Osteoblast (primary cell): ENCODE data around the gene TGFB1I1. TPM values are rescaled to one million over a fixed set of nuclear protein-coding genes. Genes with fewer than 3 reads are reported as not detected.
A peak's percentile ranks its signal among the peaks of the same experiment; 100 is the strongest.

Experiments
- DNase-seq: peaks from one replicate; pipeline ENCODE4 v3.0.0; 2011; ENCODE audit warnings: low spot score, mixed read lengths; ENCODE audit not compliant: insufficient read length; ENCODE audit errors: missing footprints
- H2AFZ ChIP-seq: 2 replicates; pipeline ENCODE4 v1.6.0; 2011; ENCODE audit warnings: mild to moderate bottlenecking, low read length
- H3K27ac ChIP-seq: 2 replicates; pipeline ENCODE4 v1.5.1; 2011; ENCODE audit warnings: mild to moderate bottlenecking, low read depth, low read length, moderate library complexity
- H3K27me3 ChIP-seq: 2 replicates; pipeline ENCODE4 v1.6.0; 2012; ENCODE audit warnings: mild to moderate bottlenecking, control low read depth, inconsistent platforms, low read length, moderate library complexity; ENCODE audit not compliant: insufficient read depth
- H3K36me3 ChIP-seq: 2 replicates; pipeline ENCODE4 v1.5.1; 2011; ENCODE audit warnings: mild to moderate bottlenecking, low read length, control low read depth, moderate library complexity; ENCODE audit not compliant: insufficient read depth
- H3K4me1 ChIP-seq: 2 replicates; pipeline ENCODE4 v1.5.1; 2011; ENCODE audit warnings: mild to moderate bottlenecking, low read length, control low read depth, moderate library complexity; ENCODE audit not compliant: insufficient read depth
- H3K4me2 ChIP-seq: 2 replicates; pipeline ENCODE4 v1.6.0; 2011; ENCODE audit warnings: mild to moderate bottlenecking, low read length; ENCODE audit not compliant: insufficient read depth
- H3K4me3 ChIP-seq: fragments of 200-600 bp; sonication (generic); 3 replicates; pipeline ENCODE4 v1.5.1; 2012; ENCODE audit warnings: mild to moderate bottlenecking, low read length, inconsistent platforms; ENCODE audit not compliant: insufficient read depth
- H3K79me2 ChIP-seq: 2 replicates; pipeline ENCODE4 v1.6.0; 2012; ENCODE audit warnings: mild to moderate bottlenecking, low read length, control low read depth, inconsistent platforms; ENCODE audit not compliant: insufficient read depth
- H3K9me3 ChIP-seq: 2 replicates; pipeline ENCODE4 v1.5.1; 2011; ENCODE audit warnings: low read depth, low read length, control low read depth
- H4K20me1 ChIP-seq: 2 replicates; pipeline ENCODE4 v1.6.0; 2012; ENCODE audit warnings: mild to moderate bottlenecking, low read length, control low read depth; ENCODE audit not compliant: insufficient read depth
- CTCF ChIP-seq: IDR thresholded peaks from 2 replicates; pipeline ENCODE4 v1.5.1; 2011; ENCODE audit warnings: mild to moderate bottlenecking, low read depth, low read length, moderate library complexity; ENCODE audit errors: extremely low read depth
- total RNA-seq: library from RNA; depleted of rRNA; stranded (reverse); fragments of >200 nt; gene quantifications from 2 replicates; pipeline ENCODE4 v1.2.3, GENCODE V29; 2012

TGFB1I1 gene
- total RNA-seq, 1 donor = 60.1 TPM

- peak; percentile 83 for DNase-seq
- peaks cover 17% of the 10 kb centered on the region for H3K4me1 ChIP-seq
- no peaks in the 10 kb centered on the region for H3K36me3 ChIP-seq
- H3K4me2 ChIP-seq = peak overlapping the region; percentile 6
- no peak overlapping the region for H2AFZ ChIP-seq
- no peak overlapping the region for H3K27ac ChIP-seq
- TF ChIP-seq CTCF = no peak
- H3K9me3 ChIP-seq = no peaks in the 10 kb centered on the region
- H3K79me2 ChIP-seq = peaks cover 9% of the 10 kb centered on the region
- no peaks in the 10 kb centered on the region for H4K20me1 ChIP-seq
- H3K27me3 ChIP-seq = no peaks in the 10 kb centered on the region
- H3K4me3 ChIP-seq = no peak overlapping the region
These were observed 41.2 kb downstream of the TGFB1I1 start for GRCh38 chr16:31513126-31513525.

GRCh38 chr16:31513884-31514283 lies 41.9 kb downstream of the TGFB1I1 start:
- no peak for TF ChIP-seq CTCF
- H3K27ac ChIP-seq = no peak overlapping the region
- peaks cover 15% of the 10 kb centered on the region for H3K4me1 ChIP-seq
- DNase-seq = no peak
- H4K20me1 ChIP-seq = no peaks in the 10 kb centered on the region
- no peak overlapping the region for H3K4me3 ChIP-seq
- H3K27me3 ChIP-seq = no peaks in the 10 kb centered on the region
- peaks cover 1% of the 10 kb centered on the region for H3K79me2 ChIP-seq
- H3K4me2 ChIP-seq = no peak overlapping the region
- H2AFZ ChIP-seq = no peak overlapping the region
- no peaks in the 10 kb centered on the region for H3K9me3 ChIP-seq
- H3K36me3 ChIP-seq = no peaks in the 10 kb centered on the region

GRCh38 chr16:31517800-31518402 lies 45.9 kb downstream of the TGFB1I1 start:
- no peaks in the 10 kb centered on the region for H3K9me3 ChIP-seq
- H3K4me3 ChIP-seq = no peak overlapping the region
- no peak for DNase-seq
- no peaks in the 10 kb centered on the region for H3K79me2 ChIP-seq
- H2AFZ ChIP-seq = no peak overlapping the region
- no peak for TF ChIP-seq CTCF
- no peak overlapping the region for H3K27ac ChIP-seq
- peaks cover 3% of the 10 kb centered on the region for H3K4me1 ChIP-seq
- no peaks in the 10 kb centered on the region for H3K36me3 ChIP-seq
- H4K20me1 ChIP-seq = no peaks in the 10 kb centered on the region
- no peak overlapping the region for H3K4me2 ChIP-seq
- H3K27me3 ChIP-seq = no peaks in the 10 kb centered on the region

- no peak overlapping the region for H2AFZ ChIP-seq
- H3K27me3 ChIP-seq = no peaks in the 10 kb centered on the region
- no peak overlapping the region for H3K27ac ChIP-seq
- H3K4me3 ChIP-seq = no peak overlapping the region
- no peak for TF ChIP-seq CTCF
- no peaks in the 10 kb centered on the region for H3K9me3 ChIP-seq
- no peaks in the 10 kb centered on the region for H3K4me1 ChIP-seq
- H3K4me2 ChIP-seq = no peak overlapping the region
- no peaks in the 10 kb centered on the region for H4K20me1 ChIP-seq
- no peak for DNase-seq
- no peaks in the 10 kb centered on the region for H3K79me2 ChIP-seq
- H3K36me3 ChIP-seq = no peaks in the 10 kb centered on the region
These were observed 47.9 kb downstream of the TGFB1I1 start for GRCh38 chr16:31519759-31520431.
